Fibroblast of lung (primary cell): ENCODE results near the gene OR1I1. TPM values are rescaled to one million over a fixed set of nuclear protein-coding genes. Genes with fewer than 3 reads are reported as not detected.
"Not testable (repeated sequence)": the region's sequence is repeated elsewhere in the genome, so short reads cannot be mapped to it uniquely, and the experiment has no call there.

ENCODE experiments used
- DNase-seq, 2 donors: peaks; one replicate each; pipeline versions ENCODE4 v3.0.0 to v3.0.0-alpha.2; 2010; ENCODE audit warnings: low read depth in 2 of 2
- H2AFZ ChIP-seq: 2 replicates; pipeline ENCODE4 v1.5.1; 2012; ENCODE audit warnings: low read length, control low read depth, inconsistent platforms
- H3K27ac ChIP-seq: 2 replicates; pipeline ENCODE4 v1.5.1; 2011; ENCODE audit warnings: low read length, control low read depth; ENCODE audit not compliant: insufficient read depth
- H3K27me3 ChIP-seq: 2 replicates; pipeline ENCODE4 v1.5.1; 2011; ENCODE audit warnings: mild to moderate bottlenecking, low read length; ENCODE audit not compliant: control insufficient read depth, insufficient read depth
- H3K36me3 ChIP-seq: 2 replicates; pipeline ENCODE4 v1.5.1; 2011; ENCODE audit warnings: low read length; ENCODE audit not compliant: control insufficient read depth, insufficient read depth
- H3K4me1 ChIP-seq: 2 replicates; pipeline ENCODE4 v1.5.1; 2011; ENCODE audit warnings: low read length; ENCODE audit not compliant: control insufficient read depth, insufficient read depth; ENCODE audit errors: extremely low read depth
- H3K4me2 ChIP-seq: 2 replicates; pipeline ENCODE4 v1.5.1; 2011; ENCODE audit warnings: low read length, control low read depth; ENCODE audit not compliant: insufficient read depth; ENCODE audit errors: extremely low read depth
- H3K4me3 ChIP-seq, 4 experiments: fragments of 200-600 bp in 1 of 4; sonication (generic) in 1 of 4; replicated peaks in 1 of 4; 2 replicates each; pipeline ENCODE4 v1.5.1; 2011 to 2016; ENCODE audit warnings: low read length in 4 of 4, low read depth in 3 of 4, mild to moderate bottlenecking in 3 of 4, control low read depth in 2 of 4, inconsistent platforms in 1 of 4, mixed read lengths in 1 of 4; ENCODE audit not compliant: insufficient read depth in 1 of 4; ENCODE audit errors: control extremely low read depth in 1 of 4
- H3K79me2 ChIP-seq: 2 replicates; pipeline ENCODE4 v1.5.1; 2012; ENCODE audit warnings: mild to moderate bottlenecking, low read length, inconsistent platforms; ENCODE audit not compliant: control insufficient read depth, insufficient read depth
- H3K9ac ChIP-seq: 2 replicates; pipeline ENCODE4 v1.5.1; 2011; ENCODE audit warnings: mild to moderate bottlenecking, low read length, control low read depth; ENCODE audit not compliant: insufficient read depth
- H3K9me3 ChIP-seq: 2 replicates; pipeline ENCODE4 v1.5.1; 2012; ENCODE audit warnings: low read depth, low read length; ENCODE audit not compliant: control insufficient read depth, insufficient read depth
- H4K20me1 ChIP-seq: 2 replicates; pipeline ENCODE4 v1.5.1; 2011; ENCODE audit warnings: low read length; ENCODE audit not compliant: control insufficient read depth, insufficient read depth; ENCODE audit errors: extremely low read depth
- CTCF ChIP-seq, 2 donors: IDR thresholded peaks in 1 of 2; conservative IDR thresholded peaks in 1 of 2; 1 replicate in 1 of 2; 2 replicates in 1 of 2; pipeline ENCODE4 v1.5.1; 2011 to 2012; ENCODE audit warnings: low read length in 2 of 2, control low read depth in 1 of 2, inconsistent platforms in 1 of 2, low read depth in 1 of 2, mild to moderate bottlenecking in 1 of 2
- EZH2 ChIP-seq: IDR thresholded peaks from 2 replicates; pipeline ENCODE4 v1.5.1; 2012; ENCODE audit warnings: low read length, control low read depth, mild to moderate bottlenecking; ENCODE audit errors: missing control alignments
- polyA plus RNA-seq, 2 donors: library from polyadenylated mRNA; depleted of rRNA in 1 of 2; stranded (reverse) in 1 of 2; unstranded in 1 of 2; fragments of >200 nt; gene quantifications; 2 replicates each; pipeline ENCODE4 v1.2.1, GENCODE V29; 2011 to 2012; ENCODE audit warnings: missing spikeins in 1 of 2
- total RNA-seq: library from RNA; depleted of rRNA; stranded (reverse); fragments of >200 nt; gene quantifications from 2 replicates; pipeline ENCODE4 v1.2.1, GENCODE V29; 2014

OR1I1 gene
- total and polyA plus RNA-seq, 2 donors (not counting 1 experiment from before 2014, with no cell fraction given), result not detected

- no peaks in the 10 kb centered on the region for H3K9me3 ChIP-seq
- H3K4me3 ChIP-seq, result no peak within 1 kb of the TSS
- H3K36me3 ChIP-seq, result no peaks in the 10 kb centered on the region
- H3K27me3 ChIP-seq, result no peaks in the 10 kb centered on the region
- H2AFZ ChIP-seq, result no peak within 1 kb of the TSS
- no peak within 1 kb of the TSS for H3K9ac ChIP-seq
- no peaks in the 10 kb centered on the region for H3K79me2 ChIP-seq
- no peak within 1 kb of the TSS for H3K4me2 ChIP-seq
- H3K27ac ChIP-seq, result no peak within 1 kb of the TSS
- no peaks in the 10 kb centered on the region for H3K4me1 ChIP-seq
- no peaks in the 10 kb centered on the region for H4K20me1 ChIP-seq
- DNase-seq, result no peak
- TF ChIP-seq CTCF (conservative IDR thresholded peaks at IDR 0.05 in 1 of 2, IDR thresholded peaks at IDR 0.05 in 1 of 2; ENCODE audit: low read depth in 1 of 2, low read length in 2 of 2) (no peak), EZH2 (no peak)
Observed at GRCh38 chr19:15048885-15049541, 33.0 kb upstream of the OR1I1 start, which contains the start of gene CASP14. CASP14 (plus strand) TSS chr19:15049480; CDS start chr19:15052252, 2,772 bp downstream.

GRCh38 chr19:15050639-15051038 lies 31.4 kb upstream of the OR1I1 start:
- Histone ChIP-seq H3K27me3 (no peaks in the 10 kb centered on the region), H3K36me3 (no peaks in the 10 kb centered on the region), H3K27ac (no peak overlapping the region), H3K4me3 (no peak overlapping the region), H3K9me3 (no peaks in the 10 kb centered on the region), H3K79me2 (no peaks in the 10 kb centered on the region), H3K4me1 (no peaks in the 10 kb centered on the region), H3K9ac (no peak overlapping the region), H3K4me2 (no peak overlapping the region), H4K20me1 (no peaks in the 10 kb centered on the region), H2AFZ (no peak overlapping the region)
- TF ChIP-seq CTCF (conservative IDR thresholded peaks at IDR 0.05 in 1 of 2, IDR thresholded peaks at IDR 0.05 in 1 of 2; ENCODE audit: low read depth in 1 of 2, low read length in 2 of 2), result no peak
- no peak for TF ChIP-seq EZH2
- no peak for DNase-seq

GRCh38 chr19:15062036-15062435 lies 20.0 kb upstream of the OR1I1 start:
- Histone ChIP-seq H4K20me1 (no peaks in the 10 kb centered on the region), H3K9ac (no peak overlapping the region), H3K27me3 (no peaks in the 10 kb centered on the region), H2AFZ (no peak overlapping the region), H3K4me1 (no peaks in the 10 kb centered on the region), H3K36me3 (no peaks in the 10 kb centered on the region), H3K9me3 (no peaks in the 10 kb centered on the region), H3K4me2 (no peak overlapping the region), H3K79me2 (no peaks in the 10 kb centered on the region), H3K4me3 (no peak overlapping the region), H3K27ac (no peak overlapping the region)
- no peak for TF ChIP-seq CTCF (conservative IDR thresholded peaks at IDR 0.05 in 1 of 2, IDR thresholded peaks at IDR 0.05 in 1 of 2; ENCODE audit: low read depth in 1 of 2, low read length in 2 of 2)
- no peak for DNase-seq

GRCh38 chr19:15070386-15070785 lies 11.6 kb upstream of the OR1I1 start:
- not testable (repeated sequence) for H3K9ac ChIP-seq, H3K9me3 ChIP-seq, H3K4me1 ChIP-seq, H3K79me2 ChIP-seq, H3K36me3 ChIP-seq, H4K20me1 ChIP-seq, H3K27ac ChIP-seq, H3K27me3 ChIP-seq, DNase-seq, H3K4me3 ChIP-seq, H2AFZ ChIP-seq, H3K4me2 ChIP-seq
